AG04449 (cell line): ENCODE data around the gene TADA2A.
A peak's percentile ranks its signal among the peaks of the same experiment; 100 is the strongest.

Experiments used
- CTCF ChIA-PET: fragments of 350-600 bp; formaldehyde crosslinking; extraction: SDS; loops from one replicate; lab custom pipeline; 2021; ENCODE audit warnings: antibody characterized with exemption; lab: Yijun Ruan, JAX
- POLR2A ChIA-PET: fragments of 400-600, 350-600 bp; formaldehyde crosslinking; extraction: SDS; loops from one replicate; lab custom pipeline; 2020; ENCODE audit warnings: antibody characterized with exemption, inconsistent platforms; lab: Yijun Ruan, JAX
- DNase-seq: peaks from one replicate; pipeline ENCODE4 v3.0.0-alpha.2; 2010; ENCODE audit warnings: low read depth, low spot score
- H3K4me3 ChIP-seq: 2 replicates; pipeline ENCODE4 v1.5.1; 2011; ENCODE audit warnings: low read depth, mild to moderate bottlenecking, control low read depth, low read length
- TF ChIP-seq, protein P1 (sequence below): IDR thresholded peaks from one replicate; pipeline ENCODE4 v1.5.1; 2011; ENCODE audit warnings: mild to moderate bottlenecking, moderate library complexity, low read length, control low read depth, inconsistent platforms; ENCODE audit not compliant: insufficient read depth; ENCODE audit errors: missing control alignments

TADA2A gene

DNA sequence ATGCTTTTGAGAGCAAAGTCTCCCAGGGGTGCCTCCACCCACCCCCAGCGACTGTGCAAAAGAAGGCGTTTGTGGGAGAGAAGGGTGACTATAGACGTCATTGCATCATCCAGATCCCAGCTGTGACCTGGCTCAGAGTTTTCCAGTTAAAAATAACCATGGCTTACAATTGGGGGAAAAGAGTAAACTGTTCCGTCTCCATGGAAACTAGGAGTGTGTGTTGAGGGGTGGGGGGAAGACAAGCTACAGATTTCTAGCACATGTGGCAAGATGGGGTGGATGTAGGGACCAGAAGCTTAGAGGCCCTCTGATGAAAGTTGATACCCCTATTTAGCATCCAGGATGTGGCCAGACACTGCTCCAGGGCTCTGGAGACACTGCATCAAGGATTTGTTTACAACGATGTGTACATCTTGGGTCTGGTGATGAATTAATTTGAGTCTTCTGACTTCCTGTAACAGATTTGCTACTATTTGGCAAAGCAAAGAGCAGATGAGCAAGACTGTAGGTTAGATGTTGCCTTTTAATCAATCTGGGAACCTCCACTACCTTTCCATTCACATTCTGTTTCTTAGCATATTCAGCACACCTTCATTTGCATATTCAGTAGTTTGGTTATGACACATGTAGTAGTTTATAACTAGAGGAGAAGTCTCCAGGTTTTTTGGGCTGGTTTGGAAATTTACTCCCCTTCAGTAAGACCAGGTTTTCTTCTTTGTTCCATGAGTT, 76.8 kb downstream of the TADA2A start:
- TF ChIP-seq, protein P1, sequence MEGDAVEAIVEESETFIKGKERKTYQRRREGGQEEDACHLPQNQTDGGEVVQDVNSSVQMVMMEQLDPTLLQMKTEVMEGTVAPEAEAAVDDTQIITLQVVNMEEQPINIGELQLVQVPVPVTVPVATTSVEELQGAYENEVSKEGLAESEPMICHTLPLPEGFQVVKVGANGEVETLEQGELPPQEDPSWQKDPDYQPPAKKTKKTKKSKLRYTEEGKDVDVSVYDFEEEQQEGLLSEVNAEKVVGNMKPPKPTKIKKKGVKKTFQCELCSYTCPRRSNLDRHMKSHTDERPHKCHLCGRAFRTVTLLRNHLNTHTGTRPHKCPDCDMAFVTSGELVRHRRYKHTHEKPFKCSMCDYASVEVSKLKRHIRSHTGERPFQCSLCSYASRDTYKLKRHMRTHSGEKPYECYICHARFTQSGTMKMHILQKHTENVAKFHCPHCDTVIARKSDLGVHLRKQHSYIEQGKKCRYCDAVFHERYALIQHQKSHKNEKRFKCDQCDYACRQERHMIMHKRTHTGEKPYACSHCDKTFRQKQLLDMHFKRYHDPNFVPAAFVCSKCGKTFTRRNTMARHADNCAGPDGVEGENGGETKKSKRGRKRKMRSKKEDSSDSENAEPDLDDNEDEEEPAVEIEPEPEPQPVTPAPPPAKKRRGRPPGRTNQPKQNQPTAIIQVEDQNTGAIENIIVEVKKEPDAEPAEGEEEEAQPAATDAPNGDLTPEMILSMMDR: no peak
- DNase-seq: peak; percentile 70
- ChIA-PET POLR2A (no interaction called here), CTCF (interaction anchor here (0.6 to 1.1 kb wide), 3 partner anchors 11 to 23 kb away, joined by 3 read pairs; no protein-coding TSS in a partner anchor)
- H3K4me3 ChIP-seq: no peak overlapping the region

DNA sequence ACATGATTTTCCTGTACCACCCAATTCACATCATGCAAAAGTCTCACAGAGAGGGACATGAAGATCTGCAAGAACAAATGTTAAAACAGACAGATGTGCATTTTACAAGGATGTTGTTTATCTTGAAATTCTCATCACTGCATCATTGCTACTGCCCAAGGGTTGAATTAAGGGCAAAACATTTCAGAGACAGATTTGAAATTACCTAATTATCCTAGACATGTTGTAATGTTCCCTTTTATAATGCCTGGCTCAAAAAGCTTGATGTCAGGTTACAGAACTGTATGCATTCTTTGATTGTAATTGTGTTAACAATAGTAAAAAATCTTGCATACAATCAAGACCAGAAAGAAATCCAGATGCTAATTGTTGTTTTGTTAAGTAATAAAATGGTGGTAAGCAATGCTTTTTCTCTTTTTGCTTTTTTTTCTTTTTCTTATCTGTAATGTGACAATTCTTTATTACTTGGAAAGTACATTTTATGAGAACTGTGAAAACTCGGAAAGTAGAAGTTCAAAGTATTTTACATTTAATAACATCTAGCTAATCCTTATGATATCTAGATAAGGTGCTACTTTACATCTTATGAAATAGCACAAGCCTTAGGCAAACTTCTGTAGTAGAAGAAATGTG, 79.4 kb downstream of the TADA2A start:
- DNase-seq: no peak
- TF ChIP-seq, protein P1: no peak
- ChIA-PET POLR2A (no interaction called here), CTCF (interaction anchor here (1.3 to 1.6 kb wide), 2 partner anchors 10 to 113 kb away, joined by 3 to 5 read pairs; no protein-coding TSS in a partner anchor)
- H3K4me3 ChIP-seq: no peak overlapping the region

DNA sequence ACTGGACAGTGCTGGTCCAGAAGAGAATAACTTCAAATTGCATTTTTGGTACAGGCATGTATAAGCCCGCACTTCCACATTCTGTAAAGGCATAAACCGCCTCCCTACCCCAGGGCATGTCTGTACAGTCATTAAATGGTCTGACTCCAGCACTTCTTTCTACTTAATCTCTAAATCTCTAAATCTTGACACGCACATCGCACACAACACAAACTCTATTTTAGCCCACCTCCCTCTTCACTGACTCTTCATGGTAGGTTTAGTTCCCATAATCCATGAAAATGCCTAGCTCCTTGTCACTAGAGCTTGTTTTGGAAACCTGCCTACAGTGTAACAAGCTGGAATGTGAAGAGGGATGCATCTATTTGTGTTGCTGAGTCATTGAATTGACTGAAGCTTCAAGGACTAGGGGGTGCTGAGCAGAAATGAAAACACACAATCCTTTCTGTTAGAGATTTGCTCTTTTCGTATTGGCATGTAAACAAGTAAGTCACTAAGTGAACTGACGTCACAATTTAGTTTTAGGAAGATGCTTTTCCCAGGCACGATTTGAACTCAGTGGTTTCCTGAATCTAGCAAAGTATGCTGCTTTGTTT, 81.4 kb downstream of the TADA2A start:
- CTCF ChIA-PET: interaction anchor here (2.2 kb wide), 1 partner anchor 10 kb away, joined by 6 read pairs; no protein-coding TSS in a partner anchor
- TF ChIP-seq, protein P1: no peak
- POLR2A ChIA-PET: interaction anchor here (1.1 kb wide), 1 partner anchor 10 kb away, joined by 3 read pairs; no protein-coding TSS in a partner anchor
- H3K4me3 ChIP-seq: peak overlapping the region; percentile 89
- DNase-seq: peak; percentile 99

DNA sequence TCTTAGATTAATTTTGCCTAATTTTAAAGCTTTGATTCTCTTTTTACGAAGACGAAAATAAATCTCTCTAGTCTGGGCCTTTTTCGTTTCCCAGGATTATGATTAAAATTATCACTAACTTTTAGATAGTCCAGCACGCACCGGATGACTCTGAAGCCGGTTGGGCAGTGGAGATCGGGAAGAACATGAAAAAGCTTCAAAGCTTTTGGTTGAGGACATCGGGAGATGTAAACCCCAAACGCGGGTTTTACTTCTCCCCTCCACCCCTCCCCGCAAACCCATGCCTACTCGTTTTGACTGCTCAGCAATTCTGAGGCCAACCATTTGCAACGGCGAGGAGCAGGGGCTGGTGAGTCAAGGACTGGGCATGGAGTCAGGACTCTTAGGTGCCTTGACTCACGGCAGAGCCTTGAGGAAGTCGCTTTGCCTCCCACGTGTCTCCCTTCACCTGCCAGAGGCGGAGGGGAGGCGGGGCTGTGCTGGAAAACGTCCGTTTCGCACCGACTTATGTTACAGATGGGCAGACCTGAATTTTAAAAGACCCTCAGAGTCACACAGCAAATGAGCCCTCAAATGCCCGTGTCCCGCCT, 82.0 kb downstream of the TADA2A start:
- TF ChIP-seq, protein P1: no peak
- DNase-seq: peak; percentile 81
- peak overlapping the region; percentile 89 for H3K4me3 ChIP-seq
- ChIA-PET CTCF (interaction anchor here (2.2 kb wide), 1 partner anchor 11 kb away, joined by 6 read pairs; no protein-coding TSS in a partner anchor), POLR2A (interaction anchor here (1.1 kb wide), 2 partner anchors 10 to 37 kb away, joined by 3 read pairs; no protein-coding TSS in a partner anchor)

DNA sequence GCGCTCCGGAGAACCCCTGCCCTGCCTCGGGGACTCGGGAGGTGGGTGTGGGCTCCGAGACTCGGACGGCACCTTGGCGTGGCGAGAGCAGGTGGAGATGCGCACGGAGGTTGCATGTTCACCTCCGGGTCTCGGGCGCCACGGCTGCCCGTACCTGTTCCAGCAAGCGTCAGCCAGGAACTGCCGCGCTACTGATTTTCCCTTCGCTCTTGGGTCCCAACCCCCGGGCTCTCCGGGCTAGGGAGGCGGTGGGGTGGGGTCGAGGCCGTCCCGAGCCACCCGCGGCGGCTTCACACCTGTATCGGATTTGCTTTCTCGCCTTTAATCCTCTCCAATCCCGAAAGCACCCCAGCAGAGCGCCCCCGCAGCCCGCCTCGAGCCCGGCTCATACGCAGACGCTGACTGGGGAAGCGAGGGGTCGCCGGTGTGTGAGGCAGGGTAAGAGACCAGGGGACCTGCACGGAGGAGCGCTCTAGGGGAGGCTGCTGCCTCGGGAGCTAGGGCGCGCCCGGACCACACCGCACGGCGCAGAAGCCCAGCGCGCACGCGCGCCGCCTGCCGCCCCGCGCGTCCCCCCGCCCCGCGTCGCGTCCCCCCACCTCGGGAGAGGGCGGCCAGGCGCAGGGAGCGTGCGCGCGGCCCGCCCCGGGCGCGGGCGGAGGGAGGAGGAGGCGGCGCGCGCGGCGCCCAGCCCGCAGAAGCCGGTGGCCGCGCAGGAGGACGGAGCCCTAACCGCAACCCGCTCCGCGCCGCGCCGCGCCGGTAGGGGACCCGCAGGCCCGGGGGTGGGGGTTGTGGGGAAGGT, 82.7 kb downstream of the TADA2A start, which contains the start of gene DUSP14:
Gene DUSP14 (plus strand): TSS at position 695 of the 805 bp plus-strand sequence. CDS start 22,382 bp downstream, outside the sequence.
- CTCF ChIA-PET: interaction anchor here (2.2 kb wide), 1 partner anchor 12 kb away, joined by 6 read pairs; no protein-coding TSS in a partner anchor
- POLR2A ChIA-PET: interaction anchor here (1.1 kb wide), 1 partner anchor 38 kb away, joined by 3 read pairs; no protein-coding TSS in a partner anchor
- TF ChIP-seq, protein P1: no peak
- peak within 1 kb of the TSS; percentile 89 for H3K4me3 ChIP-seq
- DNase-seq: no peak
